Large intestine (tissue), 3 donors: ENCODE results near the gene GLMN. TPM values are rescaled to one million over a fixed set of nuclear protein-coding genes. Genes with fewer than 3 reads are reported as not detected.

Experiments used
- DNase-seq, 2 donors: peaks; one replicate each; pipeline versions ENCODE4 v3.0.0 to v3.0.0-alpha.2; 2013
- H3K27ac ChIP-seq: one replicate; pipeline ENCODE4 v1.5.1; 2013; ENCODE audit warnings: low read length
- H3K27me3 ChIP-seq: 2 replicates; pipeline ENCODE4 v1.6.1; 2013; ENCODE audit warnings: low read length; ENCODE audit not compliant: control insufficient read depth, insufficient read depth
- H3K36me3 ChIP-seq: 2 replicates; pipeline ENCODE4 v1.6.1; 2013; ENCODE audit warnings: low read length; ENCODE audit not compliant: control insufficient read depth, insufficient read depth
- H3K4me1 ChIP-seq: one replicate; pipeline ENCODE4 v1.6.1; 2013; ENCODE audit warnings: low read length; ENCODE audit not compliant: control insufficient read depth, insufficient read depth
- H3K4me3 ChIP-seq: one replicate; pipeline ENCODE4 v1.5.1; 2013; ENCODE audit warnings: low read length
- H3K9me3 ChIP-seq: one replicate; pipeline ENCODE4 v1.6.1; 2013; ENCODE audit warnings: mild to moderate bottlenecking, low read depth, low read length, moderate library complexity; ENCODE audit not compliant: control insufficient read depth
- WGBS: methylation state at CpG from one replicate; pipeline ENCODE4 v1.1.5; 2013; ENCODE audit warnings: low lambda C conversion rate; ENCODE audit not compliant: insufficient coverage; 5-methylcytosine and 5-hydroxymethylcytosine counted together
- polyA plus RNA-seq: library from polyadenylated mRNA; unstranded; fragments of 120-200 nt; gene quantifications from one replicate; pipeline ENCODE4 v1.2.1, GENCODE V29; 2013

GLMN gene
- polyA plus RNA-seq, 1 donor = 17.4 TPM

DNA sequence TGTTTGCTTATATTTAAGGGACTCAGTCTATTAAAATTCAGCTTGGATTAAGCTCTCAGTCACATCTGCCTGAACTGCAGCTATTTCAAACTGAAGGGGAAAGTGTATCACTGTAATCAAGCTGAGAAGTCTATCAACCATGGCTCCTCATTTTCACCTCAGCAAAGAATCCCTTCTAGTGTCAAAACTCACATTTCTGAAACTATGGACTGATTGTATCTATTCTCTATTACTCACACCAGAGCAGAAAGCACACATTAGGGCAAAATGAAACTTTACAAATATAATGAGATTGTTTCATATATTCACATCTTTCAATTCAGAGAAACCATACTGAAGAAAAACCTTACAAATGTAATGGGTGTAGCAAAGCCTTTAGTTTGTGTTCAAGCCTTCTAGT is 95.7 kb downstream of the GLMN start:
- no peaks in the 10 kb centered on the region for H3K27me3 ChIP-seq
- H3K4me3 ChIP-seq = no peak overlapping the region
- no peak for DNase-seq
- H3K27ac ChIP-seq = no peak overlapping the region
- H3K36me3 ChIP-seq = no peaks in the 10 kb centered on the region
- H3K9me3 ChIP-seq = no peaks in the 10 kb centered on the region
- no peaks in the 10 kb centered on the region for H3K4me1 ChIP-seq

DNA sequence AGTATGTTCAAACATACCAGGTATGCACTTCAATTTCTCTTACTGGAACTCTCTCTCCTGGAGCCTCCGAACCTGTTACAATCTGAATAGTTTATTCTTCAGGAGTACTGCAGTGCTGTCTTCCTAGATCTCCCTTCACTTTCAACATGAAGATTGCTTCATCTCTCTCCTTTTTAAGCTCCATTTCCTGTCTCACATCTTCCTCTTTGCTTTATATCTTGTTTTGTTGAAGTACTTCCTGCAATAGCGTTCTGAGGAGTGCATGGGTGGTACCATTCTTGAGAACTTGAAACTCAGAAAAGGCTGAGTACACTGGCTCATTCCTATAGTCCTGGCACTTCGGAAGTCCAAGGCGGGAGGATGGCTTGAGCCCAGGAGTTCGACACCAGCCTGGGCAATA is 96.8 kb downstream of the GLMN start:
- Histone ChIP-seq H3K27ac (no peak overlapping the region), H3K4me3 (no peak overlapping the region), H3K9me3 (no peaks in the 10 kb centered on the region), H3K36me3 (no peaks in the 10 kb centered on the region), H3K4me1 (no peaks in the 10 kb centered on the region), H3K27me3 (no peaks in the 10 kb centered on the region)
- WGBS = no CpG with 5 or more reads among the region's 5 CpGs
- DNase-seq = no peak

Other genes starting within 250 kb of the GLMN start
- gene SETSIP, start 223.6 kb downstream of the GLMN start, polyA plus RNA-seq = 0.18 TPM
- gene BTBD8, start 218.6 kb downstream of the GLMN start, polyA plus RNA-seq = 8.6 TPM
- 0.06 TPM for gene C1orf146, start 81.1 kb downstream of the GLMN start, polyA plus RNA-seq
- 21.8 TPM for gene RPAP2, start 72 bp upstream of the GLMN start, polyA plus RNA-seq
- gene GFI1, start 187.9 kb upstream of the GLMN start, polyA plus RNA-seq = 5.0 TPM